HG03025 (cell line): ENCODE measurements around the gene PACS1.
"Not testable (repeated sequence)": the region's sequence is repeated elsewhere in the genome, so short reads cannot be mapped to it uniquely, and the experiment has no call there.

Experiments
- ATAC-seq: cut with Tn5 transposase; IDR thresholded peaks from one replicate; pipeline ENCODE4 v1.9.1; 2021; ENCODE audit warnings: mild to moderate bottlenecking, moderate library complexity; ENCODE audit not compliant: unreplicated experiment, low FRiP score

PACS1 gene

DNA sequence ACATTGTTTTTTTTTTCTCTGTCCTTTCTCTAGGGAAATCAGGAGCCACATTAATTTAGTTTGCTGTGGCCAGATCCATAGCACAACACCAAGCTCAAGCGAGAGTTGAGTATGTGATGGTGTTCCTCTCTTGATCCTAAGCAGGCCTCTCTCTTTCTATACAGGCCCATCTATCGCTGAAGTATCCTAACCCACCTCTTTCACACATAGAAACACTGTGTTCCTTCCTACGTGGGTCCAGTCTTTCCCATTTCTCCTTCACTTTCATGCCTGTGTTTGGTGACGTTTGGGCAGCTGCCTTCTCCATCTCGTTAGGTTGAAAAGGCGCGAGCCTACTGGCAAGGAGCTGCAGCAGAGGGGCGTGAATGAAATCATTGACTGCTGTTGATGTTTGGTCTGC, 2.4 kb downstream of the PACS1 start:
- ATAC-seq, result no peak

DNA sequence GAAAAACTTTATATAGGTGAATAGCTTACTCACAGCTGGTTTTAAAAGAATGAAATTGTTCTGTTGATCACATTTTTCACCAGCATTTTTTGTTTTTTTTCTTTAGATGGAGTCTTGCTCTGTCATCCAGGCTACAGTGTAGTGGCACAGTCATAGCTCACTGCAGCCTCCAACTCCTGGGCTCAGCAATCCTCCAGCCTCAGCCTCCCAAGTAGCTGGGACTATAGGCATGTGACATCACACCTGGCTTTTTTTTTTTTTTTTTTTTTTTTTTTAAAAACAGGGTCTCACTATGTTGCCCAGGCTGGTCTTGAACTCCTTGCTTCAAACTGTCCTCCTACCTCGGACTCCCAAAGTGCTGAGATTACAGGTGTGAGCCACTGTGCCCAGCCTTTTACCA, 3.6 kb downstream of the PACS1 start:
- ATAC-seq, result no peak

DNA sequence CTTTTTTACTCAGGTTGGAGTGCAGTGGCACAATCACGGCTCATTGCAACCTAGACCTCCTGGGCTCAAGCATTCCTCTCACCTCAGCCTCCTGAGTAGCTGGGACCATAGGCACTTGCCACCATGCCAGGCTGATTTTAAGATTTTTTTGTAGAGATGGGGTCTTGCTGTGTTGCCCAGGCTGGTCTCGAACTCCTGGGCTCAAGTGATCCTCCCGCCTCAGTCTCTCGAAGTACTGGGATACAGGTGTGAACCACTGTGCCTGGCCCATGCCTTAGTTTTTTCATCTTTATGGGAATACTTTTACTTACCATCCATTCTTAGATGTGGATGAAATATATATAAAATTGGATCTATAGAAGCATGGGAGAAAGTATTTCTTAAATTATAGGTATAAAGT, 5.2 kb downstream of the PACS1 start:
- no peak for ATAC-seq

DNA sequence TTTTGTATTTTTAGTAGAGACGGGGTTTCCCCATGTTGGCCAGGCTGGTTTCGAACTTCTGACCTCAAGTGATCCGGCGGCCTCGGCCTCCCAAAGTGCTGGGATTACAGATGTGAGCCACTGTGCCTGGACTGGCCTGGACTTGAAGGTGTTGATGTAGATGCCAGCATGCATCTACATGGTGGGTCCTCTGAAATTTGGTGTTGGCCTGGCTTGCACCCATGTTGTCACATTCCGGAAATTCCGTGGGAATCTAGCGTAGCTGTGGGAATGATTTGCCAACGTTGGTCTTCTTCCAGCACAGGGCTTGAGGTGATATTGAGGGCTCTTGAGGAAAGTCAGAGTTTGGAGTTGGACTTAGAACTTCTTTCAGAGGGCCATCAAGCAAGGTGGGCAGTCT, 6.5 kb downstream of the PACS1 start:
- ATAC-seq, result no peak

DNA sequence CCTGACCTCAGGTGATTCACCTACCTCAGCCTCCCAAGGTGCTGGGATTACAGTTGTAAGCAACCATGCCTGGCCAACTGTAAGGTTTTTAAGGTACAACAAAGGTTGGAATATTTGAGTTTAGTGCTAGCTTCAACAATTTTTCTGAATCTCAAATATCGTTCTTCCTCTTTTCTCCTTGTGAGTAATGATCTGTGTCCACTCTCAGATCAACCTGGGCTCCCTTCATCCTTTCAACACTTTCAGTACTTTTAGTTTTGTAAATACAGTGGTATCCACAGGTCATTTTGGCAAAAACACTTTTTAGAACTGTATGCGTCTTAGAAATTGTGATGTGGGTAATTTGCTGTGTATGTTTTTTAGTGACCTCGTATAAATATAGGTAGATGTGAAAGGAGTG, 7.9 kb downstream of the PACS1 start:
- no peak for ATAC-seq

DNA sequence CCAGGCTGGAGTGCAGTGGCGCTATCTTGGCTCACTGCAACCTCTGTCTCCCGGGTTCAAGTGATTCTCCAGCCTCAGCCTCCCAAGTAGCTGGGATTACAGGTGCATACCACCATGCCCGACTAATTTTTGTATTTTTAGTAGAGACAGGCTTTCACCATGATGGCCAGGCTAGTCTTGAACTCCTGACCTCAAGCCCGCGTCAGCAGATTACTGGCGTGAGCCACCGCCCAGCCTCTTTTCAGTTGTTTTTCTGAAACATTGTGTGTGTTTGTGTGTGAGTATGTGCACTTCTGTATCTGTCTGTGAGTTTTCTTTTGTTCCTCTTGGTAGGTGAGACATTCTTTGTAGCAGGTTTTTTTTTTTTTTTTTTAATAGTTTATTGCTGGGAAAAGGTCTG, 8.9 kb downstream of the PACS1 start:
- not testable (repeated sequence) for ATAC-seq

DNA sequence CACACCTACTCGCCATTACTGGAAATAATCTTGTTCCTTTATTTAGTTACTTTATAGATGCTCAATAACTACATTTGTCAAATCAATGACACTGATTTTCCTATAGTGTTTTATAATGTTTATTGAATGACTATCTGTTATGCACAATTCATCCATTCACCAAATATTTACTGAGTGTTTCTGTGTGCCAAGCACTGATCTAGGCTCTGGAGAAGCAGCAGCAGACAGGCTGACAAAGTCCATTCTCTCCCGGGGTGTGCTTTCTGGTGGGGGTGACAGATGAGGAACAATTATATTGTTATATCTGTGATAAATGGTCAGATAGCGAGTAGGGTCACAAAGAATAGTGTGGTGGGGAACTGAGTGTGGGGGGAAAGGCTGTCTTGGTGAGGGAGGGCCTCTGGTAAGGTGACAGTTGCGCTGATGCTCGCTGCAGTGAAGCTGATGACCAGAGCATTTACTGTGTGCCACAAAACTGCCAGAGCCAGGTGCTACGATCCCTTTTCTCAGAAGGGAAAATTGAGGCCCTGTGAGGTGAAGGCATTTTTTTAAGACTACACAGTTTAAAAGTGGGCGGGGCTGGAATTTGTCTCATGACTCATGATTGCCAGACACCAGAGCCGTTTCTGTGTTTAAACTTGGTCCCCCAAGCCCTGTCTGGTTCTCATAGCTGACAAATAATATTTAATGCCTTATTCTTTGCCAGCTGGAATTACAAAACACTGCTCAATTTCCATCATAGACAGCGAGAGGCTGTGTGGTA, 10.2 kb downstream of the PACS1 start:
- ATAC-seq, result no peak

DNA sequence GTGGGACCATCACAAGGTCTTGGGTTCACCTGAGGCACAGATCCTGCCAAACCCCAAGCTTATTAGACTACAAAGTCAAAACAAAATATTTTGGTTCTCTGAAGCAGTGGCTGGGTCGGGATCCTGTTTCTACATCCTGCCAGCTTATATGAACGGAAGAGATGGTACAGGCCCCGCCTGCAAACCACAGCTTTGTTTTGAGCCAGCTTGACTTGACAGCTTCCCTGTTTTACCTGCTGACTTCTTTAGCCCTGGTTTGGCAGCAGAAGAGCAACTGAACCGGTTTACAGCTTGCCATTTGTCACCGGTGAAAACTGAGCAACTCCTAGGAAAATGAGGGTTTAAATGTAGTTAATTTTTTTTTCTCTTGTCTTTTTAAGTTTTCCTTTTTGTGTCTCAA, 11.4 kb downstream of the PACS1 start:
- ATAC-seq, result no peak

DNA sequence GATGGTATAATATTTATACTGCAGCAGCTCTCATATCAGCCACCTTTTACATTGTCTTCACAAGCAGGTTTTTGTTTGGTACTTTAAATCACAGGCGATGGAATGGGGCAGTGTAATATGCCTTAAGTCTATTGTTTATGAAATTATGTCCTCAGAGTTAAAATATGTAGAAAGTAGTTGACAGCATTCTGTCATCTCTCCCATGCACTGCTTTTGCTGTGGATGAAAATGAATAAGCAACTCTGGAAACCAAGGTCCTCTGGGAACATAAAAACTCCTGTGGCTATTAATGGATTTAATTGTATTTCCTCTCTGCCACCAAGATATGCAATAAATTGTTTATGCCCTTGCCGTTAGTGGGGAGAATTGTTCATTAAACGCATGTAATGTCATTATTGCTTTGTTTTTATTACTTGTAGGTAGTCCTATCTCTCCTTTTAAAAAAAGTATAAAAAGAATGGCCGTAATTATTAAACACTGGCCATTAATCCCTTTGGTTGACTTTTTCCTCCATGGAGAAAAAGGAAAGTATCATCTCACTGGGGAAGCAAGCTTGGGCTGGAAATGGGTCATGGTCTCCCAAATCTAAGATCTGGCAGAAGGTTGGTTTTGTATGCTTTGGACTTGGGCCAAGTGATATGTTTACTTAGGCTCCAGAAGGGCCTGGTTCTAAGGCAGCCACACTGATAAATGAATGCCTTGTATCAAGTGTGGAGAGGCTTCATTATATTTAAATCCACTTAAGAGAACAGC, 13.1 kb downstream of the PACS1 start:
- ATAC-seq, result no peak

DNA sequence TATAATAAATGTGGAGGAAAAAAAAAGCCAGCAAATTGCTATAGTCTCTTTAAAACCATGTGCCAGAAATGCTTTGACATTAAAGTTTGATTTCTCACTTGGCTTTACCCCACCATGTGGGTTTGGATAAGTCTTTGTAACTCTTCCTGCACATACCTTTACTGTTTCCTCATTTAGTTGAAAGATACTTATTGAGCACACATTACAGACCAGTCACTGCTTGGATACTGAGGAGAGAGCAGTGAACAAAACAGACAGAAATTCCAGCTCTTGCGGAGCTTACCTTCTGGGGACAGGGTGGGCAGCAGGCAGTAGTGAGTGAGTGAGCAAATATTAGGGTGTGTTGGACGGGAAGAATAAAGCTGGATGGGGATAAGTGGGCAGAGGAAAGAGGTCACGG, 13.7 kb downstream of the PACS1 start:
- ATAC-seq, result no peak

DNA sequence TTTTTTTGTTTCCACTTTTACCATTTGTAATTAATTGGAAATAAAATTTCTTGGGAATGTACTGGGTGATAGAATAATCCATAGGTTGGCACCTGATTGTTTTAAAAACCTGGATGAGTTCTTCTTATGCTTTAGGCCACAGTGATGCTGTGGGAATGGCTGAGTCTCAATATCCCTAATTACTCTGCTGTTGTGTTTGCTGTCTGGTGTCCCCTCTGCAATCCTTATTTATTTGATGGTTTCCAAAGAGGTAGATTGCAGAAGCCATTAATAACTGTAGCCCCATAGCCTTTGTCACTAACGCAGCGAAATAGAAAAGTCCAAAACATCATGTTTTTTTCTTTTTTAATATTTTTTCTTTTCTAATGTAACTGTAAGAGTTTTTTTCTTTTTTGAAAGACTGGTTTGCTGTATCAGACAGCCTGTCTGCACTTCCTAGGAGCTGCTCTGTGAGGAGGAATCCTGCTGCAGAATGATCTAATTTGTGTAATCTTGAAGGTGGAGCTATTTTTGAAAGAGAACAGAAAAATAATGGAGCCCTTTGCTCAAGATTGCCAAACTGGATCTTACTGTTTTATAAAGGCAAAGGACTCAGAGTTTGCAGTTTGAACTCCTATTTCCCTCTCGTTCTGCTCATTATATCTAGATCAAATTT, 14.9 kb downstream of the PACS1 start:
- no peak for ATAC-seq

DNA sequence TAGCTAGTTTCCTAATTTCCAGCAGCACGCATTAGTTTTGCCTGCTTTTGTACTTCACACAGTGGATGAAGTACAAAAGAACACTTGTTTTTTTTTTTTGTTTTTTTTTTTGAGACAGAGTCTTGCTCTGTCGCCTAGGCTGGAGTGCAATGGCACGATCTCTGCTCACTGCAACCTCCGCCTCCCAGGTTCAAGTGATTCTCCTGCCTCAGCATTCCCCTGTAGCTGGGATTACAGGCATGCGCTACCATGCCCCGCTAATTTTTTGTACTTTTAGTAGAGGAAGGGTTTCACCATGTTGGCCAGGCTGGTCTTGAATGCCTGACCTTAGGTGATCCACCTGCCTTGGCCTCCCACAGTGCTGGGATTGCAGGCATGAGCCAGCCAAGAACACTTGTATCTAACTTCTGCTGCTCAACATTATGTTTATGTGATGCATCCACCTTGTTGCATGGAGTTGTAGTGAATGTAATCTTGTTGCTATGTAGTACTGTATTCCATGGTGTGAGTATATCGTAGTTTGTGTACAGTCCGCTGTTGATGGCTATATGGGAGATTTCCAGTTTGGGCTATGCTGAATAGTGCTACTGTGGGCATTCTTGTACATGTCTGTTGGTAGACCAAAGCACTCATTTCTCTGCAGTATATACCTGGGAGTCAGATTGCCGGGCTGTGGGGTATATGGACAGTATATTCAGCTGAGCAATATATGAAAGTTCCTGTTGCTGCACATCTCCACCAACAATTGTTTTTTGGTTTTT, 17.3 kb downstream of the PACS1 start:
- no peak for ATAC-seq

DNA sequence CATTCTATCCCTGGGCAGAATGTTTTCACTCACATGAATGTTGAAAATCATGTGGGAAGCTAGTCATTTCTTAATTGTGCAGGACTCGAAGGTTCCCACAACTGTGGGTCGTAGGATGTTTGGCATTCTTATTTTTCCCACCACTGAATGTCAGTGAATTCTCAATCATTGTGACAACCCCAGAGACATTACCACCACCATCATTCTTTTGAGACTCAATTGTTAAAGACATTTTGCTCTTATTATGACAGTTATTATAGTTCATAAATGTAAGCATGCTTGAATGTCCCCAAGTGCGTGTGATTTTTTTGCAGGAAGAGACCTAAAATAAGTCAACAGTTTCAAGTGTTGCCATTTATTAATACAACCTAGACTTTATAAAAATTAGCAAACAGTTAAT, 19.0 kb downstream of the PACS1 start:
- ATAC-seq, result no peak

DNA sequence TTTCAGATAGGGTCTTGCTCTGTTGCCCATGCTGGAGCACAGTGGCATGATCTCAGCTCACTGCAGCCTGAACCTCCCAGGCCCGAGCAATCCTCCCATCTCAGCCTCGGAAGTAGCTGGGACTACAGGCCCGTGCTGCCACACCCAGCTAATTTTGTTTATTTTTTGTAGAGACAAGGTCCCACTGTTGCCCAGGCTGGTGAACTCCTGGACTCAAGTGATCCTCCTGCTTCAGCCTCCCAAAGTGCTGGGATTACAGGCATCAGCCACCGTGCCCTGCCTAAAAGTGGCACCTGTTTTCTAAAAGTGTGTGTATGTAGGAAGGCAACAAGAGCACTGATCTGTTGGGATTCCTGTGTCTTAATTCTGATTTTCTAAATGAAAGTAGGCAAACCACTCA, 20.2 kb downstream of the PACS1 start:
- ATAC-seq, result no peak

DNA sequence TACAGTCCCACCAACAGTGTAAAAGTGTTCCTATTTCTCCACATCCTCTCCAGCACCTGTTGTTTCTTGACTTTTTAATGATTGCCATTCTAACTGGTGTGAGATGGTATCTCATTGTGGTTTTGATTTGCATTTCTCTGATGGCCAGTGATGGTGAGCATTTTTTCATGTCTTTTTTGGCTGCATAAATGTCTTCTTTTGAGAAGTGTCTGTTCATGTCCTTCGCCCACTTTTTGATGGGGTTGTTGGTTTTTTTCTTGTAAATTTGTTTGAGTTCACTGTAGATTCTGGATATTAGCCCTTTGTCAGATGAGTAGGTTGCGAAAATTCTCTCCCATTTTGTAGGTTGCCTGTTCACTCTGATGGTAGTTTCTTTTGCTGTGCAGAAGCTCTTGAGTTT, 22.1 kb downstream of the PACS1 start:
- ATAC-seq, result not testable (repeated sequence)

DNA sequence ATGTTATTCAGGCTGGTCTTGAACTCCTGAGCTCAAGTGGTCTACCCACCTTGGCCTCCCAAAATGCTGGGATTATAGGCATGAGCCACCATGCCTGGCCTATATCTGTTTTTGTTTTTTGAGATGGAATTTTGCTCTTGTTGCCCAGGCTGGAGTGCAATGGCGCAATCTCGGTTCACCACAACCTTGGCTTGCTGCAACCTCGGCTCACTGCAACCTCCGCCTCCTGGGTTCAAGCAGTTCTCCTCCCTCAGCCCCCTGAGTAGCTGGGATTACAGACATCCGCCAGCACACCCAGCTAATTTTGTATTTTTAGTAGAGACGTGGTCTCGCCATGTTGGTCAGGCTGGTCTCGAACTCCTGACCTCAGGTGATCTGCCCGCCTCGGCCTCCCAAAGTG, 29.7 kb downstream of the PACS1 start:
- not testable (repeated sequence) for ATAC-seq

DNA sequence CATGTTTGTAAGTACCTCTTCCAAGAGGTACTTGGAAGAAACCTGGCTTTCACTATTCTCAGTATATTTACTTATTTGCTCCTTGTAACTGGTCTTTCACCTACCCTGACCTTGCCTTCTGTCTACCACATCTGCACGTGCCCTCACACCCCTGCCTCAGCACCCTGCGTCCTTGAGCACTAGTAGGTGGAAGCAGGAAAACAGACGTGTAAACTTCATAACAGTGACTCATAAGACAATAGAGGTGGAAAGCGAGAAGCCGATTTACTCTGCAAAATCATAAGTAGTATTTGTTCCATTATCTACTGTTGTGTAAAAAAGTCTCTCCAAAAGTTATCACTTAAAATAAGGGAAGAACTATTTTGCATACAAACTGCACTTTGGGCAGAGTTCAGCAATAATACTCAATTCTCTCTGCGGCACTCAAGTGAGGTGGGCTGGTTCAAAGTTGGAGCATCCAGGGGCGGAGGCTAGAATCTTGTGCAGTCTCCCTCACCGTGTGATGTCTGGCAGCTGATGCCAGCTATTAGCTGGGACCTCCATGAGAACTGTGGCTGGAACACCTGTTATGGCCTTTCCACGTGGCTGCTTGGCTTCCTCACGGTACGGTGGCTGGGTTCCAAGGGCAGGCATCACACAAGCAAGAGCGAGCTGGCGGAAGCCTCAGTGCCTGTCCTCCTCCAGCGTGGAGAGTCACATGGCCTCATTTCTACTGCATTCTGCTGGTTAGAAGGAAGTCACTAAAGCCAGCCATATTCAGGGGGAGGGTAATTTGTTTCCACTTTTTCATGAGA, 30.4 kb downstream of the PACS1 start:
- no peak for ATAC-seq

DNA sequence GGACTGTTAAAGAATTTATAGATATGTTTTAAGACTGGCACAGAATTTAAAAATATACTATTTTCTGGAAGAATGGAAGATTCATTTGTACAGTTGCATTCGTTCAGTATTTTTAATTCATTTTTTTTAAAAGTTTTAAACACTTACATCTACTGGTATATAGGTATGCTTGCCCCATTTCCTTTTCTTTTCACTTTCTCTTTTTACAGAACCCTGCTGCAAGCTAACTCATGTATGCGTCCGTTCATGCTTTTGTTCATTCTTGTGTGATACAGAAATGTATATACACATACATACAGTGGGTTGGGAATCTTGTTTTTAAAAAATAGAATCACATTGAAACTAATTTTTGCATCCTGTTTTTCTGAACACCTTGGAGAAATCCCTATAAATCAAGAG, 31.0 kb downstream of the PACS1 start:
- no peak for ATAC-seq

DNA sequence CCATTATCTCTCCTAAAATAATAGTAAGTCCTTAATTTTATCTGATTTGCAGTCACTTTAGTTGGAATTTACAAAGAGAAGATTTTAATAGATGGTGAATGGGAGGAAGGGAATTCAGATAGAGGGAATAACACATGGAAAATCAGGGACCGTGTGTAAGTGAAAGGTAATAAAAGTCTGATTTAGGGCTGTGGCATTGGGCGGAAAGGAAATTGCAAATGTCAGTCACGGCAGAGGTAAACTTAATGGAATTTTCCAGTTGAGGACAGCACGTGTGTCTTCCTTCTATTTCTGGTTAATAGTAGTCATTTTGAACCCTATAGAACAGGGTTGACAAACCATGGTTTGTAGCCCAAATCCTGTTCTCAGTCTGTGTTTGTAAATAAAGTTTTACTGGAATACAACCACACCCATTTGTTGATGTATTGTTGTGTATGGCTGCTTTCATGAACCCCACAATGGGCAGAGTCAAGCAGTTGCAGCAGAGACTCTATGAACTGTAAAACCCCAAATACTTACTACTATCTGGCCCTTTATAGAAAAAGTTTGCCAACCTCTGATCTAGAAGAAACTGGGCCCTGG, 34.1 kb downstream of the PACS1 start:
- ATAC-seq, result no peak
